Ovary (tissue), 3 donors: ENCODE results near the gene SERHL2.
"Not testable (repeated sequence)": the region's sequence is repeated elsewhere in the genome, so short reads cannot be mapped to it uniquely, and the experiment has no call there.

Experiments used
- CTCF ChIP-seq, 3 donors: fragments of 450-650 bp in 2 of 3; fragments of 200-600 bp in 1 of 3; IDR thresholded peaks; one replicate each; pipeline versions ENCODE4 v1.5.1 to v1.8.0; 2016 to 2022; ENCODE audit warnings: antibody characterized with exemption in 3 of 3, mild to moderate bottlenecking in 1 of 3
- EP300 ChIP-seq: sonication (generic); formaldehyde crosslinking; IDR thresholded peaks from one replicate; pipeline ENCODE4 v1.6.1; 2017; ENCODE audit warnings: antibody characterized with exemption
- POLR2A ChIP-seq: fragments of 450-650 bp; IDR thresholded peaks from one replicate; pipeline ENCODE4 v1.6.1; 2017; ENCODE audit warnings: antibody characterized with exemption, mild to moderate bottlenecking, moderate library complexity
- donor health status: DM: no; HTN: no; CAD: no.

DNA sequence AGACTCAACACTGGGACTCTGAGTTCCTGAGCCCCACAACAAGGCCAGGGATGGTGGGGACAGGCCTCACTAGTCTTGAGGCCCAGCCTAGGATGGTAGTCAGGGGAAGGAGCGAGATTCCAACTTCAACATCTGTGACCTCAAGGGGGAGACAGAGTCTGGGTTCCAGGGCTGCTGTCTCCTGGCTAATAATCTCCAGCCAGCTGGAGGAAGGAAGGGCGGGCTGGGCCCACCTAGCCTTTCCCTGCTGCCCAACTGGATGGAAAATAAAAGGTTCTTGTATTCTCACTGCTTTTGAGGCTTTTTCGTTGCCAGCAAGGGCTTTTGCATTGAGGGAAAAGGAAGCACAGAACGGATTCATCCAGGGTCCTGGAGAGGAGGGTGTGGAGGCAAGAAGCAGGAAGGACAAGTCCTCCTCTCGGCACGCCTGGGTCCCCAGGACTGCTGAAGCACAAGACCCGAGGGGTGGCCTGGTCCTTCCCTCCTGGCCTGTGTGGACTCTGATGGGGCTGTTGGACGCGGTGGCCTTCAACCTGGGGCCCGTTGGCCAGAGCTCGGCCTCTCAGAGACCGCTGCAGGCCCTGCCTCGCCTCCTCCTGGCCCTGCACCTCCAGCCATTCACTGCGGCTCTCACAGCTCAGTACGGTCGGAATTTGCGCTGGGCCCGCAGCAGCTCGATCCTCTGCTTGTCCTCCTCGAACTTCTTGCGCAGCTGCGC, 41.3 kb upstream of the SERHL2 start:
- peak in 1 of 3 donors; percentile 65 for TF ChIP-seq CTCF (IDR thresholded peaks at IDR 0.05)
- TF ChIP-seq POLR2A, EP300: not testable (repeated sequence)
